Fibroblast of villous mesenchyme (primary cell): ENCODE data around the gene R3HDM4. TPM values are rescaled to one million over a fixed set of nuclear protein-coding genes. Genes with fewer than 3 reads are reported as not detected.

Experiments used
- DNase-seq: peaks from one replicate; pipeline ENCODE4 v3.0.0-alpha.2; 2010; ENCODE audit warnings: low read depth
- H3K4me3 ChIP-seq: 2 replicates; pipeline ENCODE4 v1.5.1; 2011; ENCODE audit warnings: low read depth, mild to moderate bottlenecking, low read length
- total RNA-seq: library from RNA; depleted of rRNA; stranded (reverse); fragments of >200 nt; gene quantifications from 2 replicates; pipeline ENCODE4 v1.2.3, GENCODE V29; 2012
- TF ChIP-seq, protein P1 (sequence below): IDR thresholded peaks from 2 replicates; pipeline ENCODE4 v1.5.1; 2012; ENCODE audit warnings: low read depth, mild to moderate bottlenecking, low read length; ENCODE audit not compliant: insufficient read depth

The R3HDM4 gene
- total RNA-seq, 1 donor = 26.3 TPM

DNA sequence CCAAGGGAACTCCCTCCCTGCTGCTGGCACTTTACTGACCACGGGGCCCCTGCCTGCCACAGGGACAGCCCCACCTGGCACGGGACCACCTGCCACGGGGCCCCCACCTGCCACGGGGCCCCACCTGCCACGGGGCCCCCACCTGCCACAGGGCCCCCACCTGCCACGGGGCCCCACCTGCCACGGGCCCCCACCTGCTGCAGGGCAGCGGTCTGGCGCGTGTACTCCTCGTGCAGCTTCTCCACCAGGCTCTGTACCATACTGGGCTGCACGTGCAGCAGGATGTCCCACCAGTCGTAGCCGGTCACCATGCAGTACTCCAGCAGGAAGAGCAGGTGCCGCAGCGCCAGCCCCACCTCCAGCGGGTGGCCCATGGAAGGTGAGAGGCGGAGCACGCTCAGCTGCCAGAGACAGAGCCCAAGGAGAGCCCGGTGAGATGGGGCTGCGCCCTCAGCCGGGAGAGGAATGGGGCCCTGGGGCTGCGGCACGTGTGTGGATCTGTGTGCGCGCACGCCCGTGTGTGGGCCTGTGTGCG lies 36.2 kb downstream of the R3HDM4 start:
- TF ChIP-seq, protein P1, sequence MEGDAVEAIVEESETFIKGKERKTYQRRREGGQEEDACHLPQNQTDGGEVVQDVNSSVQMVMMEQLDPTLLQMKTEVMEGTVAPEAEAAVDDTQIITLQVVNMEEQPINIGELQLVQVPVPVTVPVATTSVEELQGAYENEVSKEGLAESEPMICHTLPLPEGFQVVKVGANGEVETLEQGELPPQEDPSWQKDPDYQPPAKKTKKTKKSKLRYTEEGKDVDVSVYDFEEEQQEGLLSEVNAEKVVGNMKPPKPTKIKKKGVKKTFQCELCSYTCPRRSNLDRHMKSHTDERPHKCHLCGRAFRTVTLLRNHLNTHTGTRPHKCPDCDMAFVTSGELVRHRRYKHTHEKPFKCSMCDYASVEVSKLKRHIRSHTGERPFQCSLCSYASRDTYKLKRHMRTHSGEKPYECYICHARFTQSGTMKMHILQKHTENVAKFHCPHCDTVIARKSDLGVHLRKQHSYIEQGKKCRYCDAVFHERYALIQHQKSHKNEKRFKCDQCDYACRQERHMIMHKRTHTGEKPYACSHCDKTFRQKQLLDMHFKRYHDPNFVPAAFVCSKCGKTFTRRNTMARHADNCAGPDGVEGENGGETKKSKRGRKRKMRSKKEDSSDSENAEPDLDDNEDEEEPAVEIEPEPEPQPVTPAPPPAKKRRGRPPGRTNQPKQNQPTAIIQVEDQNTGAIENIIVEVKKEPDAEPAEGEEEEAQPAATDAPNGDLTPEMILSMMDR = no peak
- no peak for DNase-seq
- no peak overlapping the region for H3K4me3 ChIP-seq

DNA sequence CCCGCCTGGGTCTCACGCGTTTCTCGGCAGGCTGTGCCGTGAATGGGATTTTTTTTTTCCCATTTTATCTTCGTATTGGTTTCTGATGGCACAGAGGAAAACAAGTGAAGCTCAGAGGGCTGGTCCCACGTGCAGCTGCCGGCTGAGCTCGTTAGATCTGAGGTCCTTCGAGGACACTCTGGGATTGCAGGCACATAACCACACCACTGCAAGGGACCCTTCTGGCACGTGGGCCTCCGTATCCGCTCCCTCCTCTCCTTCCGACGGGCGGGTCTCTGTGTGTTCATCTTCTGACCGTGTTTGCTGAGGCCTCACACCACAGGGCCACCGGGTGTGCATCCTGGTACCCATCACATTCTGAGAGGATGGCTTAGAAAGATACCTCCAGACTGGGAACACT lies 36.9 kb downstream of the R3HDM4 start:
- H3K4me3 ChIP-seq = no peak overlapping the region
- TF ChIP-seq, protein P1 = no peak
- DNase-seq = no peak

DNA sequence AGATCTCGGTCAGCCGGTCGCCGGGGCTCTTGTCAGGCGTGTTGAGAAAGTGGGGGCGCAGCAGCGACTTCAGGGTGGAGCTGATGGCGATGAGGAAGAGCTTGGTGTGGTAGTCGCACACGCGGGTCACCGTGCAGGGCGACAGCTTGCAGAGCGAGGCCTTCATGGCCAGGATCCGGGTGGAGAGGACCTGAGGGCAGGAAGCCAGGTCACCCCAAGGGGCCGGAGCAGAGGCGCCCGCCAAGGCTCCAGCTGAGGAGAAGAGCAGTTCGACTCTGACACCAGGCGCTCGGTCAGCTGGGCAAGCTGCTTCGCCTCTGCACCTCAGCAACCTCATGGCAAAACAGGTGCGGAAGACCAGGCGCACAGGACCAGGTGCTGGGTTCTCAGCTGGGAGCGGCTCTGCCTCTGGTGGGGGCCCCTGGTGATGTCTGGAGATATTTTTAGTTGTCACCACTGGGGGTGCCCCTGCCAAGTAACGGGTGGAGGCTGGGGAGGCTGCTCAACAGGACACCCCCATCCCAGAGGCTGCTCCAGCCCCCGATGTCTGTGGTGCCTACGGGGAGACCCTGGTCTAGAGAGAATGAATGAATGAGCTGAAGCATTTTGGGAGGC lies 37.6 kb downstream of the R3HDM4 start:
- no peak overlapping the region for H3K4me3 ChIP-seq
- no peak for DNase-seq
- TF ChIP-seq, protein P1 = no peak

DNA sequence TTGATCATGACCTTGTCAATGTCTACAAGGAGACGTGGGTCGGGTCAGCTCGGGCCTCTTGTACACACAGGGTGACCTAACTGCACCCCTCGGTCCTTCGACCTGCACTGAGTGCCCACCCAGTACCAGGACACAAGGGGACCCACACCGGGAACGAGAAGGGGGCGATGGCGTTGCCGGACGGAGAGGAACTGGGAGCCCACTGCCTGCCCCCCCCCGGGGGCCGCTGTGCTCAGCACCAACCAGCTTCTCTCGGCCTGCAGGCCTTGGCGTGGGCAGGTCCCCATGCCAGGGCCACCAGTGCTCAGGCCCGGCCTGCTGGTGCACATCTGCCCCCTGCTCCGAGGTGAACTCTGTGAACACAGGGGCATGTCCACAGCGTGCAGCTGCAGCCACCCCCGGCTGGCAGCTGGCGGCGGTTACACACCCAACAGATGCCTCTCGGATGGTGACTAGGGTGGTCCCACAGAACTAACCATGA lies 39.4 kb downstream of the R3HDM4 start:
- no peak overlapping the region for H3K4me3 ChIP-seq
- TF ChIP-seq, protein P1 = no peak
- no peak for DNase-seq

DNA sequence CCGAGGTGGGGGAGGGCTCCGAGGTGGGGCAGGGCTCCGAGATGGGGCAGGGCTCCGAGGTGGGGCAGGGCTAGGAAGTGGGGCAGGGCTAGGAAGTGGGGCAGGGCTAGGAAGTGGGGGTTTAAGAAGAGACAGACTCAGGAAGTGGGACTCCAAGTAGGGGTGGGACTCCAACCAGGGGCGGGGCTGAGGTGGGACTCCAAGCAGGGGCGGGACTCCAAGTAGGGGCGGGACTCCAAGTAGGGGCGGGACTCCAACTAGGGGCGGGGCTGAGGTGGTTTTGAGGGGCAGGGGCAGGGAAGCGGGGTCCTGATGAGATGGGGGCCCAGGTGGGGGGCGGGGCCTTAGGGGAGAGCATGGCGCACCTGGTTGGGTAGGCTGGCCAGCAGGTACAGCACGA lies 39.9 kb downstream of the R3HDM4 start:
- DNase-seq = peak; percentile 90
- TF ChIP-seq, protein P1 = no peak
- no peak overlapping the region for H3K4me3 ChIP-seq

DNA sequence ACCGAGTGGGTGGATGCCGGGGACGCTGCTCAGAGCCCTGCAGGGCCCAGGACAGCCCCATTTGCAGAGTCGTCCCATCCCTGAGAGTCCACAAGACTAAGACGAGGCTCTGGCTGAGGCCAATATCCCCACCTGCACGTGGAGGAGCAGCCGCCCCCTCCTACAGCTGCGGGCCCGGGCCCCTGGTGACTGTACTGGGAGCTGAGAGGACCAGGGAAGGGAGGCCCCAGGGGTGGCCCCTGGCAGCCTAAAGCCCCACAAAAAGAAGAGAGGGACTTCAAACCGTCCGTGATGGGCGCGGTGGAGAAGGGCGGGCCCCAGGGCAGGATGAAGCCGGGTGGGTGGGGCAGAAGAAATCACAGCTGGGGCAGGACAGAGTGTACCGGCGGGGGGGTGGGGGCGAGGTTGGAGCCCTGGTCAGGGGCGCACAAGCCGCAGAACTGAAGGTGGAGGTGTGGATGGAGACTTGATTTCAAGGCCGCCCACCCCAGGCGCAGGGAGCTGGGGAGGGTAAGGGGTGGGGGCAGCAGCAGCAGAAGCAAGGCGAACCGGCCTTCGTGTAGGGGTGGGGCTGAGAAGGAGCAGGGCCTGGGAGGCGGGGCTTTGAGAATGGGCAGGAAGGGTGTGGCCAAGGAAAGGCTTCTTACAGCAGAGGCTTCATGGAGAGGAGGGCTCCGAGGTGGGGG lies 40.6 kb downstream of the R3HDM4 start:
- H3K4me3 ChIP-seq = peak overlapping the region; percentile 47
- peak; percentile 93 for DNase-seq
- TF ChIP-seq, protein P1 = no peak
